ENCODE data around the gene RRP1.

The RRP1 gene

DNA sequence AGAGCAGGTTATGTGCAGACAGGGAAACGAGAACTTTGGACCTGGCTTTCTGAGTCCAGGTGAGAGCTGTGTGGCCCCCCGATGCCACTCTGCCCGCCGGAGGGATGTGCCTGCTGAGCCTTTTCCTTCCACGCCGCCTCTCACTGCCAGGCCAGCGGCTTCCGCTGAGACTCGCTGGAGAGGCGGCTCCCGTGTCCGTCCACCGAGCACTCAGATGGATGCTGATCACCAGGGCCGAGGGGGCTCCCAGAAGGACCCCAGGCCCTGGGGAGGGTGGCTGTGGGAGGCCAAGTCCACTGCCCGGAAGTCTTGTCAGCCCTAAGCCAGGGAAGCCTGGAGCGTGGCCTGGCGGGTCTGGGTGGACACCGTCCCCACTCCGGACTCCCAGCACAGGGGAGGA lies 29.7 kb upstream of the RRP1 start:
- DNase-seq: no peak

DNA sequence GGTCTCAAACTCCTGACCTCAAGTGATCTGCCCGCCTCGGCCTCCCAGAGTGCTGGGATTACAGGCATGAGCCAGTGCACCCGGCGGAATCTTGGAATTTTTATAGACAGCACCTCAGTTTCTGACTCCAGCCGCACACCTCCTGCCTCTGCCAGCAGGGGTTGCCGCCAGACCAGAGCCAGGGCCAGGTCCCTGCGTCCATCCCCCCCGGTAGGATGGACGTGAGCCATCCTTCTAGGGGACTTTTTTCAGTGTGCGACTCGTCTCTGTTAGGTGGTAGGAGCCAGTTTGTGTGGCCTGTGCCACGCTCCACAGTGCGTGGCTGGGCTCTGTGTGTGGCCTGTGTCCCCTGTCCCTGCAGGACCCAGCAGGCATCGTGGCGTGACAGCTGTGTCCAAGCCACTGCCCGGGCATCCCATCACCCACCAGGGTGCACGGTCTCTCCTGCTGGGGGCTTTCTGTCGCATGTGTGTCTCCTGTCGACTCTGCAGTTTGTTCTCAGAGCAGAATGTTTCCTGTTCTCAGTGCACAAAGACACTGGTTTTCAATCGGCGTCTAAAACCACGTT lies 28.9 kb upstream of the RRP1 start:
- no peak for DNase-seq

DNA sequence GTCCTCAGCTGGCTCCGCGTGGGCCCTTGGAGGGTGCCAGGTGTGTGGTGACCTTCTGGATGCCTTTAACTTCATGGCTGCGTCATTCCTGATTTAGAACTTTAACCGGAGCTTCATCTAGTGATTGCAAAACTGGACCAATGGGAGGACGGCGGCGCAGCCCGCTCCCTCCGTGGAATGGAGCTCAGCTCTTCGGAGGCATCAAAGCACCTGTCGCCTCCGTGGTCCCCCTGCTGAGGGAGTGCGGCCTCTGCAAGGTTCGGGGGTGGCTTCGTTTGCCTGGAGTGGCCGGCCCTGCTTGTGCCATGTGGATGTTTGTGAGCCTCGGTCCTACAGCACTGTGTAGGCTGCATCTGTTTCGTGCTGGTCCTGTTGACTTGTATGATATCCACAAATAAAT lies 27.5 kb upstream of the RRP1 start:
- DNase-seq: no peak

GRCh38 chr21:43762303-43763128 lies 26.9 kb upstream of the RRP1 start:
- DNase-seq: no peak

GRCh38 chr21:43763901-43764523 lies 25.4 kb upstream of the RRP1 start:
- DNase-seq: no peak

DNA sequence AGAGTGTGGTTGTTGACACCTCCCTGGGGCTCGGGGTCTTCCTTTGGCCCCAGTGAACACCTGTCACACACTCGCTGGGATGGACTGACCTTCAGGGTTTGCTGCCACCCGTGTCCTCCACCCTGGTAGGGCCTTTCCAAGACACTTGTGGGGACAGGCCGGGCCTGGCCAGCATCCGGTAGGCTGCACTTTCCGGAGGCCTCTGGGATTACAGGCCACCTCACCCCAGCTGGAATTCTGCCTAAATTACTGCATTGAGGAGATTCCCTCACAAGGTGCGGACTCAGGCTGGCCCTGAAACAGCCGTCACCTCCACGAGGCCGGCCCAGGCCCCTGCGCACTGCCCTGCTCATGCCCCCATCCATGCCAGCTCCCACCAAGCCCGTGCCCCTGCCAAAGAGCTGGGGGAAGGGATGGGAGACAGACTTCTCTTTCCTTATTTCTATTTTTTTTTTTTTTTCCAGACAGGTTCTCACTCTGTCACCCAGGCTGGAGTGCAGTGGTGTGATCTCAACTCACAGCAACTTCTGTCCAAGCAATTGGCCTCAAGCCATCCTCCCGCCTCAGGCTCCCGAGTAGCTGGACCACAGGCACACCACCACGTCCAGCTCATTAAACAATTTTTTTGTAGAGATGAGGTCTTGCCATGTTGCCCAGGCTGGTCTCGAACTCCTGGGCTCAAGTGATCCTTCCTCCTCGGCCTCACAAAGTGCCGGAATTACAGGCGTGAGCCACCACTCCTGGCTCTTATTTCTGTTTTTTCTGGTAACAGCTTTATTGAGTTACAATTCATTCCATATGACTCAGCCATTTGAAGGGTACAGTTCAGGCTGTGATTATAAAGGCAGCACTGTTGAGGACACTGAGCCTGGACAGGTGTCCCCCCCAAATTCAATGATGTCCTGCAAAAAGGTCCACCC lies 24.5 kb upstream of the RRP1 start:
- no peak for DNase-seq

- no peak for DNase-seq
These were observed 22.5 kb upstream of the RRP1 start for GRCh38 chr21:43766734-43767497.

DNA sequence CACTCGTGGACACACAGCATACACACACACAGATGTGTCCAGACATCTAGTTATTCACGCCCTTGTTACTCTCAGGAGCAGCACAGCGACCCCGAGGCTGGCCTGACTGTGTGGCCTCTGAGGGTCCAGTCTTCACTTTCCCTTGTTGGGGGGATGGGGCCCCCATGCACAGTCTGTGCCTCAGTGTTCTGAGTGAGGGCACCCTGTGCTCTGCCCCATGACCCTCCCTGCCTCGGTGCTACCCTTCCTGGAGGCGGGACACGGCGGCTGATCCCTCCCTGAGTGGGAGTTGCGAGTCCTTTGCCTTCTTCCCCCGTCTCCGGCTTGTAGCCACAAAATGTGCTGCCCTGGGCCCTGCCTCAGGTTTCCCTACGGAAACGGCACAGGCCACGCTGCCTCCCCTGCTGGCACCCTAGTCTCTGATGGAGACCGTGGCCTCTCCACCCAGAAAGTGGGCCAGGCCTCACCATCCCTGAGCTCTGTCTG lies 21.8 kb upstream of the RRP1 start:
- DNase-seq: no peak

- no peak for DNase-seq
These were observed 21.2 kb upstream of the RRP1 start for GRCh38 chr21:43767984-43768867.

- no peak for DNase-seq
These were observed 20.6 kb upstream of the RRP1 start for GRCh38 chr21:43768868-43769167.

GRCh38 chr21:43769325-43769958 lies 19.9 kb upstream of the RRP1 start:
- no peak for DNase-seq

DNA sequence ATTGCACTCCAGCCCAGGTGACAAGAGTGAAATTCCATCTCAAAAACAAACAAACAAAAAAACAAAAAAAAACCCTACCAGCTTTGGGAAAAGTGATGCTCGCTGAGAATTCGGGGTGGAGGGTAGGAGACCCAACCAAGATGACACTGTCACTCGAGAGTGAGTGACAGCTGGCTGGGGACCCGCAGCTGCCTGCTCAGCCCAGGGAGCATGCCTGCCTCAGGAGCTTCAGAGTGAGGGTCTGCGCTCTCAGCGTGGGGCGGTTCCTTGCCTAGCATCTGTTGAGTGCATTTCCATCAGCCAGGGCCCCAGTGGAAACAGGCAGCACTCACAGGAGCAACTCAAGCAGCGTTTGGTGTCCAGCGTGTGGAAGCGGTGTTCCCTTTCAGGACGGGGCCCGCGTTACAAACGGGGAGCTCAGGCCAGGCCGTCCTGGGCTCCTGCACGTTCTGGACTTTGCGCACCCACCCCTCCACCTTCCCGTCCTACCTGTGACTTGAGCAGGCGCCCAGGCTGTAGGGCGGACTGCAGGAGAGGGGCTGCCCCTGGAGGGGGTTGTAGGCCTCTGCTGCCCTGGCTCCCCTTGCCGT lies 19.2 kb upstream of the RRP1 start:
- no peak for DNase-seq

DNA sequence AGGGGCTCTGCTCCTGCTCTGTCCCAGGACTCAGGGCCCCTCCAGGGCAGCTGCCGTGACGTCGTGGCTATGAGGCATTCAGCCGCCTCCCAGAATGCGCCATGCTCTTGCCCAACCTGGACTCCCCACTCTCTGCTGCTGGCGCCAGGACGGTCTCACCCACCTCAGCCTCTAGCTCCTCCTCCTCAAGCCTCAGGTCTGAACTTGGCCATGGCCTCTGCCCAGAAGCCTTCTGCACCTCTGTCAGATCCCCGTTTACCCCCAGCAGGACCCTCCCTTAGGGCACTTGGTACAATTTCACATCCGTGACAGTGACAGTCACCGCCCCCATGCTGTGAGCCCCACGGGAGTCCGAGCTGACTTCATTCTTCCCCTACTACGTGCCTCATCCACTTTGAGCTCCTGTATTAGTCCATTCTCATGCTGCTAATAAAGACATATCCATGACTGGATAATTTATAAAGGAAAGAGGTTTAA lies 18.1 kb upstream of the RRP1 start:
- DNase-seq: no peak

DNA sequence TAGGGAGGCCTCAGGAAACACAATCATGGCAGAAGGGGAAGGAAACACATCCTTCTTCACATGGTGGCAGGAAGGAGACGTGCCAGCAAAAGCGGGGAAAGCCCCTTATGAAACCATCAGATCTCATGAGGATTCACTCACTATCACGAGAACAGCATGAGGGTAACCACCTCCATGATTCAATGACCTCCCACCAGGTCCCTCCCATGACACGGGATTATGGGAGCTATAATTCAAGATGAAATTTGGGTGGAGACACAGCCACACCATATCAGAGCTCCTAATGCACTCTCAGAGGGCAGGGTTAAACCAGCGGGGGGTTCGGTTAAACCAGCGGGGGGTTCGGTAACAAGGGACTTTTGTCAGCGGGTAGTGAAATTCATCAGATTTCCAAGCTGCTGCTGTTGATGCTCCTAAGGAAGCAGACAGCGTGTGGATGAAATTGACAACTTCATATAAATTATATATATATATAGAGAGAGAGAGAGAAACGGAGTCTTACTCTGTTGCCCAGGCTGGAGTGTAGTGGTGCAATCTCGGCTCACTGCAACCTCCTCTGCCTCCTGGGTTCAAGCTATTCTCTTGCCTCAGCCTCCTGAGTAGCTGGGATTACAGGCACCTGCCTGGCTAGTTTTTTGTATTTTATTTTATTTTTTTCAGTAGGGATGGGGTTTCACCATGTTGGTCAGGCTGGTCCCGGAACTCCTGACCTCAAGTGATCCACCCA lies 17.5 kb upstream of the RRP1 start:
- no peak for DNase-seq

DNA sequence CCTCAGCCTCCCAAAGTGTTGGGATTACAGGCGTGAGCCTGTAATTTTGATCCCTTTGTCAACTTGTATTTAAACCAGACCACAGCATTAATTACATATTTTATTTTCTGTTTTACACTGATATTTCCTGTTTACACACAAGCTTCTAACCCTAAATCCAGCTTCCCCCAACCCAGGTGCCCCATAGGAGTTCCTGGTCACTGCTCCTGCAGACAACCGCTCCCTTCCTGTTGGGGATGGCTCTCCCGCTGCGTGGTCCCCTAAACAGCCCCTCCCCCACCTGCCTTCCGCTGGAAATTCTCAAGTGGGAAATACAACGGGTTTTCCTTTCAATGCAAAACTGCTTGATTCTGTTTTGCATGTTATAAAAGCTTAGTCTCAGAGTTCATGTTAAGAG lies 17.0 kb upstream of the RRP1 start:
- DNase-seq: no peak

DNA sequence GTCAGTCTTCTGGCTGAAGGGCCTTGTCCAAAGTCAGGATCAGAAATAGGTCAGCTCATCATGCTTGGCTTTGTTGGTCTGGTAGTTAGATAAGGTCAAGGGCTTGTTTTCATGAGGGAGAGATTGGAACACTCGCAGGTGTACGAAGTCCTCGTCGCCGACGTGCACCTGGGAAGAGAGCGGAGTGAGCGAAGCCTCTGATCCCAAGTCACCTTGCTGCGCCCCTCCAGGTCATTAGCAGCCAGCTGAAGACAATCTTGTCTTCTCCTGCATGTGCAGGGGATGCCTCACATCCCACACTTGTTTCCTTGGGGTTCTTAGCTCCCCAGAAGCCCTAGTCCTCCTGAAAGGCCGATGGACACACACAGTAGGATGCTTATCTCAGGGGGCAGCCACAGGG lies 15.2 kb upstream of the RRP1 start:
- DNase-seq: no peak

DNA sequence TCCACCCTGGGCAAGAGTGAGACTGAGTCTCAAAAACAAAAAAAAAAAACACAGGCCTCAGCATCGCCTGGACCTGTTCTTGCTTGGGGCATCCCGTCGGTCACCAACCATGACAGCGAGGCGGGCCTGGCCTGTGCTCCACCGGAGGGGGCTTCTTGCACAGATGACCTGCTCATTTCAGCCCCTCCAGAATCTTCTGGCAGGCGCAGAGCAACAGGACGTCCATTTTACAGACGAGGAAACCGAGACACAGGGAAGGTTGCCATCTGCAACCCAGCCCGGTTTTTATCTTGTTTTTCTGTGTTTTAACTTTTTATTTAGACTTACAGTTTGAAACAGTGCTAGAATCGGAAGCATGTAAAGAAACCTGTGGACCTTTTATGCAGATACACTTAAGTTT lies 14.2 kb upstream of the RRP1 start:
- no peak for DNase-seq

GRCh38 chr21:43775795-43776430 lies 13.5 kb upstream of the RRP1 start, which contains the start of gene CSTB:
CSTB (minus strand) TSS chr21:43776308; CDS start chr21:43776269, 39 bp downstream.
- DNase-seq: peak; percentile 88

DNA sequence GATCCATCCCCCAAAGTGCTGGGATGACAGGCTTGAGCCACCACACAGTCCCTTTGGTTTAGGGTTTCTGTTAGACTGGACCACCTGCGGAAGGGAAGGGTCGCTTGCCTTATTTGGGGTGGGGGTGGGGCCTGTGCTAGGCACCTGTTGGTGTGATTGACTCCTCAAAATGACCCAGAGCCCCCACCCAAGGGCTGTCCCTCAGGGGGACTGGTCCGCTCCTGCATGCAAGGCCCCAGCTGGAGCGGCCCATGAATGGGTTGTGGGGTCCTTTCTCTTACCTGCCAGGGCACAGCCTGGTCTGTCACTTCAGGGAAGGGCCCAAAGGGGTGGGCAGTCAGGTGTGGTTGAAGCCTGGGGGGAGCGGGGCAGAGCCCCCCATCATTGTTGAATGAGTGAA lies 11.4 kb upstream of the RRP1 start:
- no peak for DNase-seq

All from CD4-positive, alpha-beta T cell treated with Interleukin-6 for 4 hours (primary cell).